ENCODE data around the gene C22orf15. TPM values are rescaled to one million over a fixed set of nuclear protein-coding genes. Genes with fewer than 3 reads are reported as not detected.
A peak's percentile ranks its signal among the peaks of the same experiment; 100 is the strongest.

The C22orf15 gene
- total RNA-seq, 1 donor from 2014 or later: not detected

- peak; percentile 96 for DNase-seq (ENCODE audit: low spot score)
Measured at GRCh38 chr22:23786752-23787599, 24.2 kb downstream of the C22orf15 start, which contains the start of gene SMARCB1. SMARCB1 (plus strand) TSS chr22:23786966; CDS start chr22:23787170, 204 bp downstream.

- no peak for DNase-seq (ENCODE audit: low spot score)
Measured at GRCh38 chr22:23787600-23787896, 24.8 kb downstream of the C22orf15 start.

GRCh38 chr22:23787910-23788309 is 25.1 kb downstream of the C22orf15 start:
- no peak for DNase-seq (ENCODE audit: low spot score)

- no peak for DNase-seq (ENCODE audit: low spot score)
Measured at GRCh38 chr22:23789121-23789520, 26.3 kb downstream of the C22orf15 start.

GRCh38 chr22:23789638-23790037 is 26.8 kb downstream of the C22orf15 start:
- no peak for DNase-seq (ENCODE audit: low spot score)

- DNase-seq (ENCODE audit: low spot score): no peak
Measured at GRCh38 chr22:23790819-23791737, 28.3 kb downstream of the C22orf15 start.

- no peak for DNase-seq (ENCODE audit: low spot score)
Measured at GRCh38 chr22:23791738-23792645, 29.2 kb downstream of the C22orf15 start.

- no peak for DNase-seq (ENCODE audit: low spot score)
Measured at GRCh38 chr22:23793326-23793725, 30.5 kb downstream of the C22orf15 start.

- DNase-seq (ENCODE audit: low spot score): no peak
Measured at GRCh38 chr22:23796461-23796860, 33.7 kb downstream of the C22orf15 start.

GRCh38 chr22:23800297-23801237 is 37.8 kb downstream of the C22orf15 start:
- no peak for DNase-seq (ENCODE audit: low spot score)

GRCh38 chr22:23801238-23801821 is 38.5 kb downstream of the C22orf15 start:
- no peak for DNase-seq (ENCODE audit: low spot score)

GRCh38 chr22:23801886-23802377 is 39.1 kb downstream of the C22orf15 start:
- DNase-seq (ENCODE audit: low spot score): no peak

- DNase-seq (ENCODE audit: low spot score): no peak
Measured at GRCh38 chr22:23803001-23803819, 40.4 kb downstream of the C22orf15 start.

GRCh38 chr22:23804781-23805291 is 42.0 kb downstream of the C22orf15 start:
- DNase-seq (ENCODE audit: low spot score): no peak

GRCh38 chr22:23806837-23807236 is 44.0 kb downstream of the C22orf15 start:
- DNase-seq (ENCODE audit: low spot score): no peak

- DNase-seq (ENCODE audit: low spot score): no peak
Measured at GRCh38 chr22:23812378-23812777, 49.6 kb downstream of the C22orf15 start.

All from mesenteric fat pad (tissue), 1 donor.